HG02970 (cell line): ENCODE results near the gene SLC8A1.

Source experiments
- ATAC-seq: cut with Tn5 transposase; IDR thresholded peaks from one replicate; pipeline ENCODE4 v1.9.1; 2021; ENCODE audit warnings: mild to moderate bottlenecking, moderate library complexity, moderate number of reproducible peaks; ENCODE audit not compliant: unreplicated experiment, low FRiP score

Gene SLC8A1

GRCh38 chr2:40128796-40129195 is 323.1 kb downstream of the SLC8A1 start:
- no peak for ATAC-seq

GRCh38 chr2:40127890-40128557 is 323.9 kb downstream of the SLC8A1 start:
- ATAC-seq = no peak

- no peak for ATAC-seq
Observed at GRCh38 chr2:40127146-40127545, 324.7 kb downstream of the SLC8A1 start.

- ATAC-seq = no peak
Observed at GRCh38 chr2:40126006-40126405, 325.9 kb downstream of the SLC8A1 start.

GRCh38 chr2:40123746-40124145 is 328.1 kb downstream of the SLC8A1 start:
- ATAC-seq = no peak

GRCh38 chr2:40123326-40123725 is 328.6 kb downstream of the SLC8A1 start:
- ATAC-seq = no peak

- ATAC-seq = no peak
Observed at GRCh38 chr2:40120957-40121356, 330.9 kb downstream of the SLC8A1 start.

GRCh38 chr2:40120026-40120425 is 331.9 kb downstream of the SLC8A1 start:
- ATAC-seq = no peak

- ATAC-seq = no peak
Observed at GRCh38 chr2:40118622-40119021, 333.3 kb downstream of the SLC8A1 start.

GRCh38 chr2:40115894-40116293 is 336.0 kb downstream of the SLC8A1 start:
- no peak for ATAC-seq

GRCh38 chr2:40115348-40115747 is 336.5 kb downstream of the SLC8A1 start:
- ATAC-seq = no peak

GRCh38 chr2:40113997-40114396 is 337.9 kb downstream of the SLC8A1 start:
- ATAC-seq = no peak

- no peak for ATAC-seq
Observed at GRCh38 chr2:40113272-40113968, 338.5 kb downstream of the SLC8A1 start.

GRCh38 chr2:40109381-40109780 is 342.5 kb downstream of the SLC8A1 start:
- ATAC-seq = no peak

GRCh38 chr2:40108851-40109250 is 343.0 kb downstream of the SLC8A1 start:
- ATAC-seq = no peak

GRCh38 chr2:40106061-40106460 is 345.8 kb downstream of the SLC8A1 start:
- ATAC-seq = no peak

- ATAC-seq = no peak
Observed at GRCh38 chr2:40105593-40105992, 346.3 kb downstream of the SLC8A1 start.

GRCh38 chr2:40103590-40103989 is 348.3 kb downstream of the SLC8A1 start:
- ATAC-seq = no peak

- ATAC-seq = no peak
Observed at GRCh38 chr2:40103163-40103562, 348.7 kb downstream of the SLC8A1 start.

GRCh38 chr2:40102447-40102846 is 349.4 kb downstream of the SLC8A1 start:
- no peak for ATAC-seq

GRCh38 chr2:40101131-40101575 is 350.7 kb downstream of the SLC8A1 start:
- ATAC-seq = no peak

GRCh38 chr2:40100676-40101075 is 351.2 kb downstream of the SLC8A1 start:
- ATAC-seq = no peak
